DMS153 treated with DMSO at 0.1 percent for 48 hours (cell line): Measurements from ENCODE around the gene NADSYN1.

Experiments used
- DNase-seq: peaks from one replicate; lab custom pipeline; 2025; ENCODE audit not compliant: unreplicated experiment; lab: John Stamatoyannopoulos, UW

The NADSYN1 gene

GRCh38 chr11:71472941-71473792 lies 20.2 kb downstream of the NADSYN1 start:
- no peak for DNase-seq

DNA sequence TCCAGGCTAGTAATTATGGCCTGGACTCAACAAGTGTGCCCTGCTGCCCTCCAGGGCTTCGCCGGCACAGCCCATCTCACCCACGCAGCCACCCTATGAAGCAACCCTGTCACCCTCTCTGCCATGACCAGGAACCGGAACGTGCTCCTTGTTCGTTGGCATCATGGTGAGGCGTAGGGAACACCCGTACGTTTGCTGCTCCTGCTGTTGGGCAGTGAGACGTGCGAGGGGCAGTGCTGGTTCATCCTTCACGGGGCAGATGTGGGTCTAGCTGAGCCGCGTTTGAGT lies 20.7 kb downstream of the NADSYN1 start:
- DNase-seq = no peak

- DNase-seq = no peak
These were observed 21.3 kb downstream of the NADSYN1 start for GRCh38 chr11:71474141-71474770.

GRCh38 chr11:71474771-71475483 lies 21.9 kb downstream of the NADSYN1 start:
- no peak for DNase-seq

- no peak for DNase-seq
These were observed 23.0 kb downstream of the NADSYN1 start for GRCh38 chr11:71476031-71476430.

- DNase-seq = no peak
These were observed 24.1 kb downstream of the NADSYN1 start for GRCh38 chr11:71476926-71477640.

- no peak for DNase-seq
These were observed 24.9 kb downstream of the NADSYN1 start for GRCh38 chr11:71477641-71478527.

DNA sequence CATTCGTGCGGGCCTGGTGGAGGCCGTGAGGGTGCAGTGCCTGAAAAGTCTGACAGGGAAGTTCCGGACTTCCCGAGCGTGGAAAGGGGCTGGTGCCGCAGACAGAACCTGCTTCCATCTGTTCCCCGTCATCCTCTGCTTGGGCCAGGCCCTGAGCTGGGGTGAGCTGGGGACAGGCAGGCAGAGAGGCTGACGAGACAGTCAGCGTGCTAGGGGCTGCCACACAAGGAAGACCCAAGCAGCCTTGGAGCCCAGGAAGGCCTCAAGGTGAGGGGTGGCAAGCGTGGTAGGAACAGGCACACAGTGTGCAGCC lies 25.5 kb downstream of the NADSYN1 start:
- no peak for DNase-seq

DNA sequence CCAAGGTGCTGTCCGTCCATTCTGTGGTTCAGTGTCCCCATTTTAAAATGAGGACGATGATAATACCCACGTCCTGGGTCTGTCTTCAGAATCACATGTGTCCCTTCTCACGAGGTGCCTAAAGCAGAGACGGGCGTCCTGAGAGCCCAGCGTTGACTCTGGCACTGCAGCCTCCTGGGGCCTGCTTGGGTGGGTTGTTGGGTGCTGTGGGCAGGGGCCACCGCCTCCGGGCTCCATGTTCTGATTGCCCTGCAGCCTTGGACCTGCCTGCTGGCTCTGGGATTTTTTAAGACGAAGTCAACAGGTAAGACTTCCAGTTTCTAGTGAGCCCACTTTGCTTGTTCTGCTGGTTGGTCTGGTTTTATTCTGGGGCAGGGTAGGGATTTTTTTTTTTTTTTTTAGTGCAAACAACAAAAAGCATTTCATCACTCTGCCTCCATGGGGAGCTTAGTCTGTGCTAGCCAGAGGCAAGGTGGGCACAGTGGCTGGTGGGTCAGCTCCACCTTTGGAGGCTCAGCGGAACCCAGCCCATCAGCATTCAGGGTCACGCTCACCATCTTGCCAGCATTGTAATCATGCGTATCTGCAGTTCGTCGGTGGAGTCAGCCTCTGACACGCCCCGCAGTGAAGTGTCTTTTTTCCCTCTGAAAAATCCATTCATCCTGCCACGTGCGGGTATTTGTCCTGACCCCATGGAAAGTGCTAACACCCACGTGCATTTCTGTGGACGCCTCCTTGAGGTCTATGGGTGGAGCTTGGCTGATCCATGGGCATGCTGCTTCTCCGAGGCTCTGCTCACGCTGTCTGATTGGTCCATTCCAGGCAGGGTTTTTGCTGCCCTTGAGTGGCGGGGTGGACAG lies 28.3 kb downstream of the NADSYN1 start:
- no peak for DNase-seq

GRCh38 chr11:71482216-71482615 lies 29.2 kb downstream of the NADSYN1 start:
- DNase-seq = no peak

DNA sequence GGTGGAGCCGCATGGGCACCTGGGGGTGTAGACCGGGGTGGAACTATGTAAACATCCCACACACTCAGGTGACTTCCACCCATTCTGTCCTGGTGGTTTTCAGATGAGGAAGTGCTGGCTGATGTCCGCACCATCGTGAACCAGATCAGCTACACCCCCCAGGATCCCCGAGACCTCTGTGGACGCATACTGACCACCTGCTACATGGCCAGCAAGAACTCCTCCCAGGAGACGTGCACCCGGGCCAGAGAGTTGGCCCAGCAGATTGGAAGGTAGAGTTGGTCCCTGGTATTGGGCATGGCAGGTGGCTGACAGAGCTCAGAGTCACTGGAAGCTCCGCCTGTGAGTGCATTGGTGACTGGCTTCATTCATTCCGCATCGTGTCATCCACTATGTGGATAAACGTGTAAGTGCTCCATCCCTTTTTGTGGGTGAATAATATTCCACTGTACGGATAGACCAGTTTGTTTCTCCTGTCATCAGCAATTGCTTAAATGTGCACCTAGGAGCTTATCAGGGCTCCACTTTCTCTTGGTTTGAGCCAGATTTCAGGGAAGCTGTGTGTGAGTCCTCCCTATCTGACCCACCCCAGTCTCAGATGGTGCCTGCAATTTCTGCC lies 29.9 kb downstream of the NADSYN1 start:
- DNase-seq = no peak

- no peak for DNase-seq
These were observed 30.7 kb downstream of the NADSYN1 start for GRCh38 chr11:71483692-71484091.

DNA sequence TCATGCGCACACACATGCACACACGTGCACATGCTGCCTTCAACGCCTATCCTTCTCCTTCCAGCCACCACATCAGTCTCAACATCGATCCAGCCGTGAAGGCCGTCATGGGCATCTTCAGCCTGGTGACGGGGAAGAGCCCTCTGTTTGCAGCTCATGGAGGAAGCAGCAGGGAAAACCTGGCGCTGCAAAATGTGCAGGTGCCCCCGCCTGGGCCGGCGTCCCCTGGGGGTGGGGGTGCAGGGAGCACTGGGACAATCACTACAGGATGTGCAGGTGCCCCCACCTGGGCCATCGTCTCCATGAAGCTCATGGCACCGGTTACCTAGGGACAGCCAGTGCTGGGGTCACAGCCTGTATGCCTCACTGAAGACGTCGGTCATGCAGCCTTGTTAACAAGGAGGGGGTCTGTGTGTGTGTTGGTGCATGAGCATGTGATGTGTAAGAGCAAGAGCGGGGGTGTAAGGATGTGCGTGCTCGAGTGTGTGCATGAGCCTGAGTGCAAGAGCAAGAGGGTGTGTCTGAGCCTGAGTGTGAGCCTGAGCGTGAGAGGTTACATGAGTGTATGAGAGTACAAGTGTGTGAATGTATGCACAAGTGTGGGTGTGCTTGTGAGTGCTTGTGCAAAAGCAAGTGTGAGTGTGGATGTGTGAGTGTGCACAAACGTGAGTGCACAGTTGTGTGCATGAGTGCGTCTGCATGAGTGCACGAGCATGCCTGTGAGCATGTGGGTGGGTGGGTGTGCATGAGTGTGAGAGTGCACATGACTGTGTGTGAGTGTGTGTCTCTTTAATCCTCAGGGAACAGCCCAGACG lies 31.5 kb downstream of the NADSYN1 start:
- DNase-seq = no peak

GRCh38 chr11:71485063-71485399 lies 32.0 kb downstream of the NADSYN1 start:
- no peak for DNase-seq

- DNase-seq = no peak
These were observed 32.5 kb downstream of the NADSYN1 start for GRCh38 chr11:71485466-71485865.

- no peak for DNase-seq
These were observed 33.3 kb downstream of the NADSYN1 start for GRCh38 chr11:71486320-71486719.

DNA sequence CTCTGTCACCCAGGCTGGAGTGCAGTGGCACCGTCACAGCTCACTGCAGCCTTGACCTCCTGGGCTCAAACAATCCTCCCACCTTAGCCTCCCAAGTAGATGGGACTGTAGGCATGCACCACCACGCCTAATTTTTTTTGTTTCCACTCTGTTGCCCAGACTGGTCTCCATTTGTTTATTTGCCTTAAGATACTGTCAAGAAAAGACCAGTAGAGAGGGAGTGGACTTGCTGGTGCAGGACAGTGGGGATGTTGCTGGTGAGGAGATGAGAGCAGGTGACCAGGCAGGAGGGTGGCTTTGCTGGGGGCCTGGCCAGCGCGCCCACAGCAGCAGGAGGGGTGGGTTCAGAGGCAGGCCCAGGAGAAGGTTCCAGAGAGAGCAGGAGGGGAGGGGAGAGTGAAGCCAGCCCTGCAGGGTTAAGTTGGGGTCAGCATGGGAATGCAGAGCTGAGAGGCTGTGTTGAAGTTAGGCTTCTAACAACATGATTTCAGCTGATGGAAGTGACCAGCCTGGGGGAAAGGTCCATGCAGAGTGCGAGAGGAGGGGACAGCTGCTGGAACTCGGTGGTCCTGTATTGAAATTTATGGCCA lies 35.8 kb downstream of the NADSYN1 start:
- DNase-seq = no peak

GRCh38 chr11:71489311-71490043 lies 36.5 kb downstream of the NADSYN1 start:
- no peak for DNase-seq
